ENCODE results near the gene ZNF417. TPM values are rescaled to one million over a fixed set of nuclear protein-coding genes. Genes with fewer than 3 reads are reported as not detected.
"Not testable (repeated sequence)": the region's sequence is repeated elsewhere in the genome, so short reads cannot be mapped to it uniquely, and the experiment has no call there.

Gene ZNF417
- total and polyA plus RNA-seq, 12 donors = 1.8 to 20.8 (median 14.0) TPM

- peak overlapping the region in 3 of 5 donors; percentile 16 to 88 (median 61) for H3K27ac ChIP-seq
Observed at GRCh38 chr19:57888107-57888559, 28.3 kb downstream of the ZNF417 start.

GRCh38 chr19:57887195-57887941 lies 29.0 kb downstream of the ZNF417 start:
- Histone ChIP-seq H3K36me3 (replicated peaks in 1 of 2) (no peaks in the 10 kb centered on the region), H3K4me3 (peak overlapping the region in 1 of 4 donors; percentile 74), H3K27ac (no peak overlapping the region), H3K4me1 (replicated peaks in 1 of 2) (peaks cover 0 to 11% of the 10 kb centered on the region in 2 donors), H3K9me3 (replicated peaks in 1 of 3) (no peaks in the 10 kb centered on the region), H3K27me3 (no peaks in the 10 kb centered on the region)
- WGBS, 4 donors = 23 to 28% (median 25%) methylated on average over 6 of the region's 6 CpGs
- peak in 1 of 7 donors; percentile 49 for DNase-seq
- TF ChIP-seq POLR2A (IDR thresholded peaks at IDR 0.05) = no peak
- TF ChIP-seq CTCF (IDR thresholded peaks at IDR 0.05) = no peak
- intact Hi-C loops (cut with DNase I) = no loop called here

More at GRCh38 chr19:57888107-57888559, 28.3 kb downstream of the ZNF417 start:
- peaks cover 0 to 11% of the 10 kb centered on the region in 2 donors for H3K4me1 ChIP-seq (replicated peaks in 1 of 2)
- H3K4me3 ChIP-seq = peak overlapping the region; percentile 12 to 75 (median 72)
- intact Hi-C loops (cut with DNase I) = no loop called here
- no peak for DNase-seq
- no peaks in the 10 kb centered on the region for H3K9me3 ChIP-seq (replicated peaks in 1 of 3)
- no peaks in the 10 kb centered on the region for H3K36me3 ChIP-seq (replicated peaks in 1 of 2)
- H3K27me3 ChIP-seq = no peaks in the 10 kb centered on the region
- TF ChIP-seq CTCF (IDR thresholded peaks at IDR 0.05) = no peak
- no peak for TF ChIP-seq POLR2A (IDR thresholded peaks at IDR 0.05)
- 6 to 8% (median 6%) methylated on average over 8 of the region's 8 CpGs for WGBS, 4 donors

- no peak overlapping the region for H3K27ac ChIP-seq
- TF ChIP-seq POLR2A (IDR thresholded peaks at IDR 0.05) (no peak), CTCF (IDR thresholded peaks at IDR 0.05) (no peak)
- no peaks in the 10 kb centered on the region for H3K9me3 ChIP-seq (replicated peaks in 1 of 3)
- H3K27me3 ChIP-seq = no peaks in the 10 kb centered on the region
- intact Hi-C loops (cut with DNase I) = no loop called here
- peaks cover 0 to 11% of the 10 kb centered on the region in 2 donors for H3K4me1 ChIP-seq (replicated peaks in 1 of 2)
- no peak for DNase-seq
- H3K36me3 ChIP-seq (replicated peaks in 1 of 2) = no peaks in the 10 kb centered on the region
- WGBS, 4 donors = 87 to 93% (median 89%) methylated on average over 3 of the region's 3 CpGs
- no peak overlapping the region for H3K4me3 ChIP-seq
Observed at GRCh38 chr19:57886046-57886445, 30.3 kb downstream of the ZNF417 start.

- peaks cover 0 to 28% (median 0%) of the 10 kb centered on the region in 3 donors for H3K9me3 ChIP-seq (replicated peaks in 1 of 3)
- not testable (repeated sequence) for H3K36me3 ChIP-seq (replicated peaks in 1 of 2)
- WGBS, 4 donors = 93 to 97% (median 95%) methylated on average over 8 of the region's 8 CpGs
Observed at GRCh38 chr19:57873883-57874799, 42.3 kb downstream of the ZNF417 start.

More at GRCh38 chr19:57873883-57874799, 42.3 kb downstream of the ZNF417 start:
- intact Hi-C loops (cut with DNase I); H3K4me1 ChIP-seq (replicated peaks in 1 of 2); H3K27me3 ChIP-seq; DNase-seq; H3K4me3 ChIP-seq; H3K27ac ChIP-seq: not testable (repeated sequence)
